ENCODE measurements around the gene CCNY. TPM values are rescaled to one million over a fixed set of nuclear protein-coding genes. Genes with fewer than 3 reads are reported as not detected.

CCNY gene
- total RNA-seq, 1 experiment from 2014 or later = 51.9 TPM

GRCh38 chr10:35334297-35334696, 2.0 kb upstream of the CCNY start:
- ChIA-PET CTCF (no interaction called here), POLR2A (no interaction called here)
- ATAC-seq = no peak
- Histone ChIP-seq H3K4me1 (ENCODE audit: control insufficient read depth, insufficient read depth, low read length) (peaks cover 21% of the 10 kb centered on the region), H3K4me3 (ENCODE audit: low read depth in 2 of 2, low read length in 2 of 2) (peak overlapping the region; percentile 7 to 24; a peak in 2 of 4 replicates), H3K27me3 (ENCODE audit: control insufficient read depth, insufficient read depth, low read length) (no peaks in the 10 kb centered on the region), H3K9me3 (ENCODE audit: control insufficient read depth, insufficient read depth, low read depth, low read length) (no peaks in the 10 kb centered on the region), H3K36me3 (ENCODE audit: control insufficient read depth, insufficient read depth, low read length) (no peaks in the 10 kb centered on the region; the same call in 1 of the 2 replicates), H3K27ac (ENCODE audit: low read length) (peak overlapping the region; percentile 0; the same call in 1 of the 2 replicates)
- no peak for DNase-seq (ENCODE audit: low read depth, low spot score)
- in situ Hi-C loops (cut with HindIII; ENCODE audit: low pct_unique_long_range_greater_than_20kb, low sequenced_read_pairs) = no loop called here
- intact Hi-C loops (cut with micrococcal nuclease; ENCODE audit: unreplicated experiment) = no loop called here
- BruUV-seq (replicated peaks) = TSS peak; percentile 73
- no peak for TF ChIP-seq SIN3A (IDR thresholded peaks at IDR 0.05; ENCODE audit: borderline replicate concordance, insufficient read depth, low read depth, low read length)

GRCh38 chr10:35335133-35336083, 901 bp upstream of the CCNY start:
- ATAC-seq (peak; percentile 6), DNase-seq (ENCODE audit: low read depth, low spot score) (no peak)
- TF ChIP-seq POLR2AphosphoS5 (IDR thresholded peaks at IDR 0.05; ENCODE audit: low read depth, low read length) = no peak
- no peak for TF ChIP-seq TCF7L2 (IDR thresholded peaks at IDR 0.05; ENCODE audit: low read depth, low read length)
- H3K27ac ChIP-seq (ENCODE audit: low read length) = peak overlapping the region; percentile 62
- peak overlapping the region; percentile 83 to 88 for H3K4me3 ChIP-seq (ENCODE audit: low read depth in 2 of 2, low read length in 2 of 2)
- intact Hi-C loops (cut with micrococcal nuclease; ENCODE audit: unreplicated experiment) (loop anchor here (5.0 kb wide), 1 partner anchor 82 kb away; no protein-coding TSS in a partner anchor), in situ Hi-C loops (cut with HindIII; ENCODE audit: low pct_unique_long_range_greater_than_20kb, low sequenced_read_pairs) (no loop called here)
- peaks cover 29% of the 10 kb centered on the region for H3K4me1 ChIP-seq (ENCODE audit: control insufficient read depth, insufficient read depth, low read length)
- no peaks in the 10 kb centered on the region for H3K27me3 ChIP-seq (ENCODE audit: control insufficient read depth, insufficient read depth, low read length)
- H3K36me3 ChIP-seq (ENCODE audit: control insufficient read depth, insufficient read depth, low read length) = no peaks in the 10 kb centered on the region; the same call in 1 of the 2 replicates
- no peaks in the 10 kb centered on the region for H3K9me3 ChIP-seq (ENCODE audit: control insufficient read depth, insufficient read depth, low read depth, low read length)
- BruUV-seq (replicated peaks) = no TSS peak
- CTCF ChIA-PET = interaction anchor here (0.7 kb wide), 1 partner anchor 188 kb away, joined by 3 read pairs; no protein-coding TSS in a partner anchor
- POLR2A ChIA-PET = no interaction called here

GRCh38 chr10:35336921-35337823, 863 bp downstream of the CCNY start:
- Histone ChIP-seq H3K9me3 (ENCODE audit: control insufficient read depth, insufficient read depth, low read depth, low read length) (no peaks in the 10 kb centered on the region), H3K27me3 (ENCODE audit: control insufficient read depth, insufficient read depth, low read length) (no peaks in the 10 kb centered on the region), H3K4me1 (ENCODE audit: control insufficient read depth, insufficient read depth, low read length) (peaks cover 33% of the 10 kb centered on the region), H3K36me3 (ENCODE audit: control insufficient read depth, insufficient read depth, low read length) (no peaks in the 10 kb centered on the region; the same call in 1 of the 2 replicates), H3K27ac (ENCODE audit: low read length) (peak overlapping the region; percentile 61; the same call in 1 of the 2 replicates), H3K4me3 (ENCODE audit: low read depth in 2 of 2, low read length in 2 of 2) (peak overlapping the region; percentile 65 to 88)
- ATAC-seq (peak; percentile 37), DNase-seq (ENCODE audit: low read depth, low spot score) (no peak)
- TF ChIP-seq POLR2AphosphoS5 (IDR thresholded peaks at IDR 0.05; ENCODE audit: low read depth, low read length) = no peak
- no peak for TF ChIP-seq CTCF (IDR thresholded peaks at IDR 0.05)
- no peak for TF ChIP-seq REST (IDR thresholded peaks at IDR 0.05; ENCODE audit: insufficient read depth in 1 of 2, low read depth in 2 of 2, low read length in 1 of 2)
- TF ChIP-seq TCF7L2 (IDR thresholded peaks at IDR 0.05; ENCODE audit: low read depth, low read length) = no peak
- no peak for TF ChIP-seq SIN3A (IDR thresholded peaks at IDR 0.05; ENCODE audit: borderline replicate concordance, insufficient read depth, low read depth, low read length)
- intact Hi-C loops (cut with micrococcal nuclease; ENCODE audit: unreplicated experiment) (loop anchor here (5.0 kb wide), 1 partner anchor 80 kb away; no protein-coding TSS in a partner anchor), in situ Hi-C loops (cut with HindIII; ENCODE audit: low pct_unique_long_range_greater_than_20kb, low sequenced_read_pairs) (no loop called here)
- no TSS peak for BruUV-seq (replicated peaks)
- ChIA-PET POLR2A (interaction anchor here (0.6 kb wide), 1 partner anchor 90 kb away, joined by 3 read pairs; no protein-coding TSS in a partner anchor), CTCF (no interaction called here)

All from Panc1 (cell line).